ENCODE measurements around the gene ACTN1. TPM values are rescaled to one million over a fixed set of nuclear protein-coding genes. Genes with fewer than 3 reads are reported as not detected.

The ACTN1 gene
- polyA plus RNA-seq, 1 of the 3 experiments (the other 2 are of a cell fraction) = 319 TPM

- TF ChIP-seq, protein P1, sequence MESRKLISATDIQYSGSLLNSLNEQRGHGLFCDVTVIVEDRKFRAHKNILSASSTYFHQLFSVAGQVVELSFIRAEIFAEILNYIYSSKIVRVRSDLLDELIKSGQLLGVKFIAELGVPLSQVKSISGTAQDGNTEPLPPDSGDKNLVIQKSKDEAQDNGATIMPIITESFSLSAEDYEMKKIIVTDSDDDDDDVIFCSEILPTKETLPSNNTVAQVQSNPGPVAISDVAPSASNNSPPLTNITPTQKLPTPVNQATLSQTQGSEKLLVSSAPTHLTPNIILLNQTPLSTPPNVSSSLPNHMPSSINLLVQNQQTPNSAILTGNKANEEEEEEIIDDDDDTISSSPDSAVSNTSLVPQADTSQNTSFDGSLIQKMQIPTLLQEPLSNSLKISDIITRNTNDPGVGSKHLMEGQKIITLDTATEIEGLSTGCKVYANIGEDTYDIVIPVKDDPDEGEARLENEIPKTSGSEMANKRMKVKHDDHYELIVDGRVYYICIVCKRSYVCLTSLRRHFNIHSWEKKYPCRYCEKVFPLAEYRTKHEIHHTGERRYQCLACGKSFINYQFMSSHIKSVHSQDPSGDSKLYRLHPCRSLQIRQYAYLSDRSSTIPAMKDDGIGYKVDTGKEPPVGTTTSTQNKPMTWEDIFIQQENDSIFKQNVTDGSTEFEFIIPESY (IDR thresholded peaks at IDR 0.05; ENCODE audit: borderline replicate concordance, low read depth) = no peak
- TF ChIP-seq TCF12 (IDR thresholded peaks at IDR 0.05) (peak; percentile 98), FOXJ3 (CRISPR knock-in tag; IDR thresholded peaks at IDR 0.05) (peak; percentile 94), GABPA (IDR thresholded peaks at IDR 0.05; ENCODE audit: low read depth) (no peak), MXI1 (IDR thresholded peaks at IDR 0.05; ENCODE audit: low read depth, low read length) (peak; percentile 95), RFX5 (IDR thresholded peaks at IDR 0.05; ENCODE audit: low read length) (no peak; the same call in 1 of the 2 replicates), SIN3A (IDR thresholded peaks at IDR 0.05; ENCODE audit: borderline replicate concordance, low read depth, low read length) (peak; percentile 72), IRF3 (IDR thresholded peaks at IDR 0.05; ENCODE audit: low read depth, low read length) (no peak), MEF2A (IDR thresholded peaks at IDR 0.05; ENCODE audit: borderline replicate concordance, low read depth) (no peak), RCOR1 (IDR thresholded peaks at IDR 0.05; ENCODE audit: low read length) (peak; percentile 99), JUND (IDR thresholded peaks at IDR 0.05) (peak; percentile 50)
Observed at GRCh38 chr14:68937471-68938270, 41.4 kb downstream of the ACTN1 start (continued).

DNA sequence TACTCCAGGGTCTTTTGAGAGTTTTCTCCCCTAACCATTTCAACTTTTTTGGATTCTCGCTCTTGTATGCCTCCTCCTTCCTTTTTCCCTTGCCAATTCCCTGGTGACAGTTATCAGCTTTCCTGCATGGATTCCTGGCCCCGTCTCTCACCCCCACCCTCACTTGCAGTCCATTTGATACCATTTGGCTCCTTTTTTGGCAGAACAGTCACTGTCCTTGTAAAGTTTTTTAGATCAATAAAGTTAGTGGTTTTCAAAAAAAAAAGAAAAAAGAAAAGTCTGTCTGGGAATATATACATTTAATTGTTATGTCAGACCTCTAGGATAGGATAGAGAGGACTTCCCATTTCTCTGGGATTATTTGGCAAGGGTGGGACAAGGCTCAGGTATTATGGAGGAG is 42.1 kb downstream of the ACTN1 start:
- Histone ChIP-seq H3F3A (replicated peaks; ENCODE audit: insufficient read depth) (peaks cover 31% of the 10 kb centered on the region), H3K9me3 (no peaks in the 10 kb centered on the region), H3K9me2 (no peaks in the 10 kb centered on the region), H3K9ac (no peak overlapping the region), H3K27ac (ENCODE audit: low read depth in 2 of 2, low read length in 1 of 2) (peak overlapping the region; percentile 92 to 99; a peak in 3 of 4 replicates), H3K4me1 (ENCODE audit: control insufficient read depth in 1 of 2, insufficient read depth in 2 of 2, low read depth in 1 of 2, low read length in 1 of 2) (peaks cover 46 to 69% of the 10 kb centered on the region in 2 experiments), H3K27me3 (ENCODE audit: insufficient read depth) (no peaks in the 10 kb centered on the region), H3K4me3 (ENCODE audit: low read depth in 2 of 2, low read length in 1 of 2) (no peak overlapping the region), H3K36me3 (replicated peaks in 1 of 2; ENCODE audit: control insufficient read depth in 1 of 2, insufficient read depth in 2 of 2, low read length in 1 of 2) (peaks cover 0 to 30% of the 10 kb centered on the region in 2 experiments), H3K79me2 (ENCODE audit: insufficient read depth) (peaks cover 98% of the 10 kb centered on the region), H3K4me2 (no peak overlapping the region), H2AFZ (ENCODE audit: low read depth) (no peak overlapping the region), H4K20me1 (ENCODE audit: insufficient read depth) (peaks cover 98% of the 10 kb centered on the region)
- WGBS (ENCODE audit: low lambda C conversion rate) = 100% methylated on average over 2 of the region's 2 CpGs
- DNase-seq = no peak
- ChIA-PET POLR2A (no interaction called here), CTCF (interaction anchor here (0.7 to 5.4 kb wide), 15 partner anchors 8 to 170 kb away, joined by 3 to 29 read pairs (median 5); no protein-coding TSS in a partner anchor)
- TF ChIP-seq SIN3A (IDR thresholded peaks at IDR 0.05; ENCODE audit: borderline replicate concordance, low read depth, low read length) (no peak), CTCF (IDR thresholded peaks at IDR 0.05) (no peak), NFIC (IDR thresholded peaks at IDR 0.05; ENCODE audit: borderline replicate concordance) (no peak), PBX3 (IDR thresholded peaks at IDR 0.05) (no peak), POLR2AphosphoS5 (IDR thresholded peaks at IDR 0.05; ENCODE audit: low read depth, low read length) (no peak), RAD21 (IDR thresholded peaks at IDR 0.05; ENCODE audit: low read length) (no peak), TEAD4 (IDR thresholded peaks at IDR 0.05; ENCODE audit: borderline replicate concordance, insufficient read depth) (no peak), MEF2A (IDR thresholded peaks at IDR 0.05; ENCODE audit: borderline replicate concordance, low read depth) (no peak), RFX5 (IDR thresholded peaks at IDR 0.05; ENCODE audit: low read length) (no peak), MXI1 (IDR thresholded peaks at IDR 0.05; ENCODE audit: low read depth, low read length) (no peak), CHD2 (IDR thresholded peaks at IDR 0.05; ENCODE audit: low read length, partially characterized antibody) (no peak), EP300 (IDR thresholded peaks at IDR 0.05; ENCODE audit: borderline replicate concordance in 1 of 2, low read depth in 1 of 2, low read length in 1 of 2) (no peak), TCF12 (IDR thresholded peaks at IDR 0.05) (no peak), ELF1 (IDR thresholded peaks at IDR 0.05) (no peak), GABPA (IDR thresholded peaks at IDR 0.05; ENCODE audit: low read depth) (no peak)
- TF ChIP-seq, protein P2, sequence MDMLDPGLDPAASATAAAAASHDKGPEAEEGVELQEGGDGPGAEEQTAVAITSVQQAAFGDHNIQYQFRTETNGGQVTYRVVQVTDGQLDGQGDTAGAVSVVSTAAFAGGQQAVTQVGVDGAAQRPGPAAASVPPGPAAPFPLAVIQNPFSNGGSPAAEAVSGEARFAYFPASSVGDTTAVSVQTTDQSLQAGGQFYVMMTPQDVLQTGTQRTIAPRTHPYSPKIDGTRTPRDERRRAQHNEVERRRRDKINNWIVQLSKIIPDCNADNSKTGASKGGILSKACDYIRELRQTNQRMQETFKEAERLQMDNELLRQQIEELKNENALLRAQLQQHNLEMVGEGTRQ (IDR thresholded peaks at IDR 0.05; ENCODE audit: borderline replicate concordance, low read depth, low read length) = no peak
- TF ChIP-seq, protein P1 (IDR thresholded peaks at IDR 0.05; ENCODE audit: borderline replicate concordance, low read depth) = no peak
